Measurements from ENCODE around the gene ZNF699.

The ZNF699 gene

GRCh38 chr19:9309974-9310446 is 372 bp upstream of the ZNF699 start:
- peak overlapping the region; percentile 76 for H3K4me3 ChIP-seq (ENCODE audit: low read depth, low read length)
- H3K4me1 ChIP-seq, result no peaks in the 10 kb centered on the region
- H2AFZ ChIP-seq, result peak overlapping the region; percentile 99
- no peaks in the 10 kb centered on the region for H3K27me3 ChIP-seq (ENCODE audit: control insufficient read depth, insufficient read depth, low read length)
- no peaks in the 10 kb centered on the region for H3K79me2 ChIP-seq
- H3K27ac ChIP-seq, result peak overlapping the region; percentile 89
- peak overlapping the region; percentile 68 for H3K4me2 ChIP-seq (ENCODE audit: low read length)
- no peak overlapping the region for H3K9ac ChIP-seq
- H3K9me3 ChIP-seq (ENCODE audit: control insufficient read depth, low read length), result no peaks in the 10 kb centered on the region
- no peak for TF ChIP-seq CTCF (IDR thresholded peaks at IDR 0.05)
- H3K36me3 ChIP-seq (ENCODE audit: control insufficient read depth, insufficient read depth, low read length), result no peaks in the 10 kb centered on the region

- no peaks in the 10 kb centered on the region for H3K27me3 ChIP-seq (ENCODE audit: control insufficient read depth, insufficient read depth, low read length)
- no peaks in the 10 kb centered on the region for H3K36me3 ChIP-seq (ENCODE audit: control insufficient read depth, insufficient read depth, low read length)
- no peak overlapping the region for H3K27ac ChIP-seq
- TF ChIP-seq CTCF (IDR thresholded peaks at IDR 0.05), result no peak
- peak overlapping the region; percentile 76 for H3K4me3 ChIP-seq (ENCODE audit: low read depth, low read length)
- peak overlapping the region; percentile 68 for H3K4me2 ChIP-seq (ENCODE audit: low read length)
- no peaks in the 10 kb centered on the region for H3K79me2 ChIP-seq
- H2AFZ ChIP-seq, result peak overlapping the region; percentile 99
- H3K9ac ChIP-seq, result no peak overlapping the region
- no peaks in the 10 kb centered on the region for H3K9me3 ChIP-seq (ENCODE audit: control insufficient read depth, low read length)
- no peaks in the 10 kb centered on the region for H3K4me1 ChIP-seq
These were observed 1.4 kb downstream of the ZNF699 start for GRCh38 chr19:9308091-9308770.

GRCh38 chr19:9306443-9306842 is 3.2 kb downstream of the ZNF699 start:
- no peak overlapping the region for H3K4me3 ChIP-seq (ENCODE audit: low read depth, low read length)
- no peak overlapping the region for H3K27ac ChIP-seq
- H3K4me1 ChIP-seq, result no peaks in the 10 kb centered on the region
- no peak overlapping the region for H3K4me2 ChIP-seq (ENCODE audit: low read length)
- no peaks in the 10 kb centered on the region for H3K79me2 ChIP-seq
- H3K36me3 ChIP-seq (ENCODE audit: control insufficient read depth, insufficient read depth, low read length), result no peaks in the 10 kb centered on the region
- no peak overlapping the region for H3K9ac ChIP-seq
- no peak for TF ChIP-seq CTCF (IDR thresholded peaks at IDR 0.05)
- H2AFZ ChIP-seq, result no peak overlapping the region
- H3K27me3 ChIP-seq (ENCODE audit: control insufficient read depth, insufficient read depth, low read length), result no peaks in the 10 kb centered on the region
- H3K9me3 ChIP-seq (ENCODE audit: control insufficient read depth, low read length), result no peaks in the 10 kb centered on the region

GRCh38 chr19:9296336-9296735 is 13.3 kb downstream of the ZNF699 start:
- TF ChIP-seq CTCF (IDR thresholded peaks at IDR 0.05), result no peak
- Histone ChIP-seq H3K4me3 (ENCODE audit: low read depth, low read length) (no peak overlapping the region), H3K27ac (no peak overlapping the region), H2AFZ (no peak overlapping the region), H3K9me3 (ENCODE audit: control insufficient read depth, low read length) (peaks cover 2% of the 10 kb centered on the region), H3K4me1 (no peaks in the 10 kb centered on the region), H3K4me2 (ENCODE audit: low read length) (no peak overlapping the region), H3K79me2 (no peaks in the 10 kb centered on the region), H3K27me3 (ENCODE audit: control insufficient read depth, insufficient read depth, low read length) (no peaks in the 10 kb centered on the region), H3K9ac (no peak overlapping the region), H3K36me3 (ENCODE audit: control insufficient read depth, insufficient read depth, low read length) (peaks cover 4% of the 10 kb centered on the region)

- Histone ChIP-seq H3K9me3 (ENCODE audit: control insufficient read depth, low read length) (peaks cover 2% of the 10 kb centered on the region), H3K4me3 (ENCODE audit: low read depth, low read length) (no peak overlapping the region), H3K36me3 (ENCODE audit: control insufficient read depth, insufficient read depth, low read length) (peaks cover 4% of the 10 kb centered on the region)
These were observed 14.2 kb downstream of the ZNF699 start for GRCh38 chr19:9295411-9295849.

More at GRCh38 chr19:9295411-9295849, 14.2 kb downstream of the ZNF699 start:
- Histone ChIP-seq H2AFZ (no peak overlapping the region), H3K79me2 (no peaks in the 10 kb centered on the region), H3K27me3 (ENCODE audit: control insufficient read depth, insufficient read depth, low read length) (no peaks in the 10 kb centered on the region), H3K4me1 (no peaks in the 10 kb centered on the region), H3K27ac (no peak overlapping the region), H3K9ac (no peak overlapping the region), H3K4me2 (ENCODE audit: low read length) (no peak overlapping the region)
- no peak for TF ChIP-seq CTCF (IDR thresholded peaks at IDR 0.05)

Data from parathyroid adenoma (tissue), 2 donors.